ENCODE measurements around the gene PRTN3.

Gene PRTN3

DNA sequence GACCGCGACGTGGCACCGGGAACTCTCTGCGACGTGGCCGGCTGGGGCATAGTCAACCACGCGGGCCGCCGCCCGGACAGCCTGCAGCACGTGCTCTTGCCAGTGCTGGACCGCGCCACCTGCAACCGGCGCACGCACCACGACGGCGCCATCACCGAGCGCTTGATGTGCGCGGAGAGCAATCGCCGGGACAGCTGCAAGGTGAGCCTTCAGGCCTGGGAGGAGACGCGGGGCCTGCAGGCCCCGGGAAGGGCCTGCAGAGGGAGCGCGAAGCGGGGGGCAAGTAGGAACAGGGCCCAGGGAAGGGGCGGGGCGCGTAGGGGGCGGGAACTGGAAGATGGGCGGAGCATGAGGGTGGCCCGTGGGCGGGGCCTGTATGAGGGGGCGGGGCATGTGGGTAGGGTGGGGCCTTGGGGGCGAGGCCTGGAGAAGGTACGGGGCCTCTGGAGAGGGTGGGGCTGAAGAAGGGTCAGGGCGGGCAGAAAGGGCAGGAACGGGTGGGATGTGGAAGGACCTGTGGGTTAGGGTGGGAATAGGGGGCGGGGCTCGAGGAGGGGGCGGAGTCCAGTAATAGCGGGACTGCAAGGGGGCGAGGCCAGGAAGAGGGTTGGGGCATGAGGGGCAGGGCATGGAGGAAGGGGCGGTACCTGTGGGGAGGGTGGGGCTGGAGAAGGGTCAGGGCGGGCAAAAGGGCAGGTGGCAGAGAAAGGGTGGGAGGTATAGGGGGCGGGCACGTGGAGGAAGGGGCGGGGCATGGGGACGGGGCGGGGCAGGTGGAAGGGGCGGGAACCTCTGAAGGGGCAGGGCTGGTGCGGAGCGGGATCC lies 21.2 kb downstream of the PRTN3 start:
- H3K4me3 ChIP-seq (ENCODE audit: low read depth, low read length), result no peak overlapping the region

DNA sequence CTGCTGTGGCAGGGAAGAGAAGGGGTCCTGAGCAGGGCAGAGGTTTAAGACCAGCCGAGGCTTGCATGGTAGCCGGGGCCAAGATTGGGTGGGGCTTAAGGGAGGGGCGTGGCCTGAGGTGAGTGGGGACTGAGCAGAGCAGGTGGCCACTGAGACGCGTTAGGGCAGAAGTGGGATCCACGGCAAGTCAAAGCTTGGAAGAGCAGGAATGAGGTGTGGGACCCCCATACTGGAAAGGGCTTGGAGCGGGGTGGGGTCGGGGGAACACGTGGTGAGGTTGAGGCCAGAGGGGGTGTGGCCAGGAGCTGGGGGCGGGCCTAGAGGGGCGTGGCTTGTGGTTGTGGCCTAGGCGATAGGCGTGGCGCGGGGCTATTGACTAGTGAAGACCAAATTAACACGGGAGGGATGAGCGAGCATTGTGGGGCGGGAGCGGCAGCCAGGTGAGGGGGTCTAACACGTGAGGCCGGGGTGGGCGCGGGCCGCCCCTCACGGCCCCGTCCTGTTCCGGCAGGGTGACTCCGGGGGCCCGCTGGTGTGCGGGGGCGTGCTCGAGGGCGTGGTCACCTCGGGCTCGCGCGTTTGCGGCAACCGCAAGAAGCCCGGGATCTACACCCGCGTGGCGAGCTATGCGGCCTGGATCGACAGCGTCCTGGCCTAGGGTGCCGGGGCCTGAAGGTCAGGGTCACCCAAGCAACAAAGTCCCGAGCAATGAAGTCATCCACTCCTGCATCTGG lies 21.9 kb downstream of the PRTN3 start:
- no peak overlapping the region for H3K4me3 ChIP-seq (ENCODE audit: low read depth, low read length)

DNA sequence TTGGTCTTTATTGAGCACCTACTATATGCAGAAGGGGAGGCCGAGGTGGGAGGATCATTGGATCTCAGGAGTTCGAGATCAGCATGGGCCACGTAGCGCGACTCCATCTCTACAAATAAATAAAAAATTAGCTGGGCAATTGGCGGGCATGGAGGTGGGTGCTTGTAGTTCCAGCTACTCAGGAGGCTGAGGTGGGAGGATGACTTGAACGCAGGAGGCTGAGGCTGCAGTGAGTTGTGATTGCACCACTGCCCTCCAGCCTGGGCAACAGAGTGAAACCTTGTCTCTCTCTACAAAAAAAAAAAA lies 22.5 kb downstream of the PRTN3 start:
- no peak overlapping the region for H3K4me3 ChIP-seq (ENCODE audit: low read depth, low read length)

DNA sequence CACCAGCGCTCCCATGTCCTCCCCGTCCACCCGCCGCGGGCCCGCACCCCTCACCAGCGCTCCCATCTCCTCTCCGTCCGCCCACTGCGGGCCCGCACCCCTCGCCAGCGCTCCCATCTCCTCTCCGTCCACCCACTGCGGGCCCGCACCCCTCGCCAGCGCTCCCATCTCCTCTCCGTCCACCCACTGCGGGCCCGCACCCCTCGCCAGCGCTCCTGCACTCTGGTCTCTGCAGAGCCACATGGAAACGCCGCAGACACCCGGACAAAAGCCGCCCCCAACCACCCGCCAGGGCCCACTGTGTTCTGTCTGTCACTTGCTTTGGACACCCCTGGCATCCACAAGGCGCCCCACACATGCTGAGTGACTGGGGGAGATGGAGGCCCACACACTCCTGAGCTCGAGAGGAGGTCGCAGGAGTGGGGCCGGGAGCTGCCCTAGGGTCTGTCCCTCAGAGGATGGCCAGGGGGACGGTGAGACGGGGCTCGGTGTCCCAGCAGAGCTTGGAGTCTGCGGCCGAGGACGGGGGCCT lies 26.0 kb downstream of the PRTN3 start:
- no peak overlapping the region for H3K4me3 ChIP-seq (ENCODE audit: low read depth, low read length)

DNA sequence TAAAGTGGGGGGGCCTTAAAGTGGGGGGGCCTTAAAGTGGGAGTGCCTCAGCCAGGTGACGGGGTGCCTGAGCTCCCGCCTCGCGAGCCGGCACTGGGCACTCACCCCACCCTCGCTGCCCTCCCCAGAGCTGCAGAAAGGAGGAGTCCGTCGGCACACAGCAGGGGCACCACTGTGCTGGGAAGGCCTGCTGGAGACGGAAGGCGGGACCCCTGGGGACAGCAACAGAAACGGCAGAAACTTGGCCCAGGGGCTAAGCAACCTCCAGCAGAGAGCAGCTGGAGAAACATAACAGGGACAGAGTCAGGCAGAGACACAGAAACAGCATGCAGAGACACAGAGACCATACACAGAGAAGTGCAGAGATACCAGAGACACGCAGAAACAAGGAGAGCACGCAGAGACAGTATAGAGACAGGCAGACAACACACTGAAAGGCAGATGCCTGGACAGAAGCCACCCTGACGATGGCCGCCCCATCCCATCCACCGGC lies 26.5 kb downstream of the PRTN3 start:
- no peak overlapping the region for H3K4me3 ChIP-seq (ENCODE audit: low read depth, low read length)

DNA sequence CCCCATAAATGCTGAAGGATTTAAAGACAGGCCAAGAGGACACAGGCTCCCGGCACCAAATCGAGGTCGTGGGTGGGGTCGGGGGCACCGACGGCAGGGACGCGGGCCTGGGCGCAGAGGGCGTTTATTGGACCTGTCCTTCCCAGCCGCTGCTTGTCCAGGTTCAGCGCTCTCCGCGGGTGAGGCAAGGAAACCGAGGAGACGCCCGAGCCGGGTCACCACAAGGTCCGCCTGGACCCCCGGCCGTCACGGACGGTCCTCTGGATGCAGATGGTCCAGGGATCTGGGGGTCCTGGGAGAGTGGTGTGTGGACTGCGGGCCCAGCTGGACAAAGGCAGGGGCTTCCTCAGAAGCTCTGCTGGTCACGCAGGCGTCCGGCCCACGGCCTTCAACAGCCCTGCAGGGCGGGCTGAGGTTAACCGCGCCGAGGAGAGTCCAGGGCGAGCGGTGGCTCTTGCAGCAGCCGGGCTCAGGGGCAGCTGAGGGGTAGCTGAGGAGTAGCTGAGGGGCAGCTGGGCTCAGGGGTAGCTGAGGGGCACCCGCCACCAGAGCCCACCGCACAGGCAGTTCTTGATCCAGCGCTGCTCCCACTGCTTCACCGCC lies 27.2 kb downstream of the PRTN3 start:
- H3K4me3 ChIP-seq (ENCODE audit: low read depth, low read length), result no peak overlapping the region

DNA sequence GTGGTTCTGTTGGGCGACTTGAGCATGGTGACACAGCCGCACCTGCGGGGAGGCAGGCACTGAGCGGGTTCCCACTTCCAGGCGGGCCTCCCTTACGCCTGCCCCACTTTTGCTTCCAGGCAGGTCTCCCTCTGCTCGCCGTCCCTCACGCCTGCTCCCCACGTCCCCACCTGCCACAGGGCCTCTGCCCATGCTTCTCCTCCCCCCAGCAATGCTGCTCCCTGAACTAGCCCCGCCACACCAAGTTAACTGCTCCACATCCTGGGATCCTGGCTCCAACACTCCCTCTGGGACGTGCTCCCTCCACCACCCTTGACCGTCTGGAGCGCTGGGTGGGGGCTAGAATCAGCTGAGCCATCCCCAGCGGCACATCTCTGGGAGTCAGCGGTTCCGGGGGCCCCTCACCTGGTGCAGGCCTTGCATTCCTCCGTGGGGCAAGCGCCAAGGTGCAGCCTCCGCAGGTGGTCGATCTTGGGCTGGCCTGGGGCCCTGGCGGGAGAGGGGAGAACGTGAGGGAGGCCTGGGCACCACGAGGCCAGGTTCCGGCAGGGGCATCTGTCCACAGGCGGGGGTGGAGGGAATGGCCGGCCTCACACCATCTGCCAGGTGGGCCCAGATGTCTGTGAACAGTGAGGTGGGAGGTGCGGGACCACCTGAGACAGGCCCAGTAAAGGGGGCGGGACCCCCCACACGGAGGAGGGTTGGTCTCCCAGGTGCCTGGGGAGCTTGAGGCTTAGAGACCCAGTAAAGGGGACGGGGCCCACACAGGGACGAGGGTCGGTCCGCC lies 27.9 kb downstream of the PRTN3 start:
- H3K4me3 ChIP-seq (ENCODE audit: low read depth, low read length), result no peak overlapping the region

DNA sequence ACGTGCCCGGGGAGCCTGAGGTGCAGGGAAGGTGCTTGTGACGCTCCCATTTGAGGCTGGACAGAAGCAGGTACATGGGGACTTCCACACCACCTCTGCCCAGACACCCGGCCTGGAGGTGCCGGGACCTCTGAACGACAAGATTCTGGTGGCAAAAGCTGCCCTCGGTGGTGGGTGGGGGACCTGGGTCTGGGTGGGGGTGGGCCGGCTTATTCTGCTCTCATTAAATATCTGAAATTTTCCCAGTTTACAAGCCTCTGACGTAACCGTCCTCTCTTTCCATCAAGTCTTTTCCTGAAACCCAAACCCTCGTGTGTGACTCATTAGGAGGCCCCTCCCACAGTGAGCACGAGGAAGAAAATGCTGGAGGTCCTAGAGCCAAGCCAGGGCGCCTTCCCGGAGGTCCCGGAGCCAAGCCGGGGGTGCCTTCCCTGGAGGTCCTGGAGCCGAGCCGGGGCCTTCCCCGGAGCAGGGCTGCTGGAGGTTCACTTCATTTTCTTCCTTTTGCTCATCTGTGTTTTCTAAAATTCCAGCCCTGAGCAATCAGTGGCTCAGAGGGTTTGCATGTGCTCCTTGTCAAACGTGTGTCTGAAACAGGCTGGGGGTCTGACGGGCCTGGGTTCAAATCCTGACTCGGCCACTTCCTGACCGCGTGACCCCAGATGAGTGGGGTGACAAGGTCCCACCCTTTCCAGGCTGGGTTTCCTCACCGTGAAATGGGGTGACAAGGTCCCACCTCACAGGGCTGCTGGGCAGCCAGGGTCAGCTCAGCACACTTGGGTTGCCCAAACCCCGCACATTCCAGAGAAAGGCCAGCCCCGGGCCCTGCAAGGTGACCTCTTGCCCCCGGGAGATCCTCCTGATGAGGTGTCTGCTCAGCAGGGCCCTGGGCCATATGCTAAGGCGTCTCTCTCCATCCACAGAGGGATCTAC lies 28.7 kb downstream of the PRTN3 start:
- no peak overlapping the region for H3K4me3 ChIP-seq (ENCODE audit: low read depth, low read length)

DNA sequence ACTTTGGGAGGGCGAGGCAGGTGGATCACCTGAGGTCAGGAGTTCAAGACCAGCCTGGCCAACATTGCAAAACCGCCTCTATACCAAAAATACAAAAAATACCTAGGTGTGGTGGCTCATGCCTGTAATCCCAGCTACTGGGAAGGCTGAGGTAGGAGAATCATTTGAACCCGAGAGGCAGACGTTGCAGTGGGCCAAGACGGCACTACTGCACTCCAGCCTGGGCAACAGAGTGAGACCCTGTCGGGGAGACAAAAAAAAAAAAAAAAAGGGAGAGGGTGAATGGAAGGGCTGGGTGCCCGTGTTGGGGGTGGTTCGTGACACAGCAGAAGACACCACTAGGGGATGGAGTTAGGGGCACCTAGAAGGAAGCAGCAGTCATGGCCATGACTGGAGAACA lies 29.5 kb downstream of the PRTN3 start:
- H3K4me3 ChIP-seq (ENCODE audit: low read depth, low read length), result no peak overlapping the region

DNA sequence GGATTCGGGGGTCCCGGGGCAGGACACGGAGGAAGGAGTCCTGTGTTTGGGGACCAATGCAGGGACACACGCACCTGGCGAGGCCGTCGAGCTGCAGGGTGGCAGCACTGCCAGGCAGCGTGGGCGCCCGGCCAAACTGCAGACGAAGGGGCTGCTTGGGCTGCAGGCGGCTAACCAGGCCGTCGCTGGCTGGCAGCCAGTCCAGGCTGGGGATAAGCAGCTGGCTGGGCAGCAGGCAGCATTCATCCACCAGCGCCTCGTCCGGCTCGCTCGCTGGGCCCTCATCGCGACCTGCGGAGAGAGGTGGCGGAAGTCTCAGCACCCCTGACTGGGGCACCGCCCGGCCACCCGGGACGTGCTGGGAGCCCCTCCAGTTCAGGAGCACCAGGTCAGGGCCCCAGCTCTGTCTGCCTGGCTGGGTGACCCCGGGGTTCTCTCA lies 30.2 kb downstream of the PRTN3 start:
- no peak overlapping the region for H3K4me3 ChIP-seq (ENCODE audit: low read depth, low read length)

DNA sequence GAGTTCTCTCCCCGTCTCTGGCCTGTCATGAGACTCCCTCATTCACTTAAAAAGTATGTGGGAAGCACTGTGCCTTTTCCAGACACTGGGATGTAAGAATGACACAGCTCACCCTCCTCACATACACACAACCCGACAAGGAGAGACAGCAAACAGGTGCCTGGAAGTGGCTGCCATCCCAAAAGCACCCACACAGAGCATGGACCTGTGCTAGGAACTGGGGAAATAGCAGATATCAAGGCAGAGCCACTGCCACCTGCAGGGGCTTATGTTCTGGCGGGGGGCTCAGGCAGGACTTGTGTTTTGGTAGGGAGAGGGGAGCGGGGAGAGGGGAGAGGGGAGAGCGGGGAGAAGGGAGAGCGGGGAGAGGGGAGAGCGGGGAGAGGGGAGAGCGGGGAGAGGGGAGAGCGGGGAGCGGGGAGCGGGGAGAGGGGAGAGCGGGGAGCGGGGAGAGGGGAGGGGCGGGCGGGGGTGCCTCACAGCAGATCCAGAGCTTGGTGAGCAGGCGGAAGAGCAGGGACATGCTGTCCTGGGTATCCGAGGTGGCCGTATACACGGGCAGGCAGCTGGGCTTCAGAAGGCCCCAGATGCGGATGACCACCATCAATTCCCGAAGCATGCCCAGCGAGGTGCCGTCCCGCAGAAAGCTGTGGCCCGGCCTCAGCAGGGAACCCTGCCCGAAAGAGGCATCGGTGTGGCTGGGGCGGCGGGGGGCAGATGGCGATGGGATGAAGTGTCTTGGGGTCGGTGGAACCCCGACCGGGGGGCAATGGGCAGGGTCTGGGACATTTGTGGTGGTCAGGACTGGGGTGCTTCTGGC lies 30.9 kb downstream of the PRTN3 start:
- no peak overlapping the region for H3K4me3 ChIP-seq (ENCODE audit: low read depth, low read length)

DNA sequence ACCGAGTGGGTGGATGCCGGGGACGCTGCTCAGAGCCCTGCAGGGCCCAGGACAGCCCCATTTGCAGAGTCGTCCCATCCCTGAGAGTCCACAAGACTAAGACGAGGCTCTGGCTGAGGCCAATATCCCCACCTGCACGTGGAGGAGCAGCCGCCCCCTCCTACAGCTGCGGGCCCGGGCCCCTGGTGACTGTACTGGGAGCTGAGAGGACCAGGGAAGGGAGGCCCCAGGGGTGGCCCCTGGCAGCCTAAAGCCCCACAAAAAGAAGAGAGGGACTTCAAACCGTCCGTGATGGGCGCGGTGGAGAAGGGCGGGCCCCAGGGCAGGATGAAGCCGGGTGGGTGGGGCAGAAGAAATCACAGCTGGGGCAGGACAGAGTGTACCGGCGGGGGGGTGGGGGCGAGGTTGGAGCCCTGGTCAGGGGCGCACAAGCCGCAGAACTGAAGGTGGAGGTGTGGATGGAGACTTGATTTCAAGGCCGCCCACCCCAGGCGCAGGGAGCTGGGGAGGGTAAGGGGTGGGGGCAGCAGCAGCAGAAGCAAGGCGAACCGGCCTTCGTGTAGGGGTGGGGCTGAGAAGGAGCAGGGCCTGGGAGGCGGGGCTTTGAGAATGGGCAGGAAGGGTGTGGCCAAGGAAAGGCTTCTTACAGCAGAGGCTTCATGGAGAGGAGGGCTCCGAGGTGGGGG lies 31.6 kb downstream of the PRTN3 start:
- no peak overlapping the region for H3K4me3 ChIP-seq (ENCODE audit: low read depth, low read length)

DNA sequence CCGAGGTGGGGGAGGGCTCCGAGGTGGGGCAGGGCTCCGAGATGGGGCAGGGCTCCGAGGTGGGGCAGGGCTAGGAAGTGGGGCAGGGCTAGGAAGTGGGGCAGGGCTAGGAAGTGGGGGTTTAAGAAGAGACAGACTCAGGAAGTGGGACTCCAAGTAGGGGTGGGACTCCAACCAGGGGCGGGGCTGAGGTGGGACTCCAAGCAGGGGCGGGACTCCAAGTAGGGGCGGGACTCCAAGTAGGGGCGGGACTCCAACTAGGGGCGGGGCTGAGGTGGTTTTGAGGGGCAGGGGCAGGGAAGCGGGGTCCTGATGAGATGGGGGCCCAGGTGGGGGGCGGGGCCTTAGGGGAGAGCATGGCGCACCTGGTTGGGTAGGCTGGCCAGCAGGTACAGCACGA lies 32.3 kb downstream of the PRTN3 start:
- no peak overlapping the region for H3K4me3 ChIP-seq (ENCODE audit: low read depth, low read length)

DNA sequence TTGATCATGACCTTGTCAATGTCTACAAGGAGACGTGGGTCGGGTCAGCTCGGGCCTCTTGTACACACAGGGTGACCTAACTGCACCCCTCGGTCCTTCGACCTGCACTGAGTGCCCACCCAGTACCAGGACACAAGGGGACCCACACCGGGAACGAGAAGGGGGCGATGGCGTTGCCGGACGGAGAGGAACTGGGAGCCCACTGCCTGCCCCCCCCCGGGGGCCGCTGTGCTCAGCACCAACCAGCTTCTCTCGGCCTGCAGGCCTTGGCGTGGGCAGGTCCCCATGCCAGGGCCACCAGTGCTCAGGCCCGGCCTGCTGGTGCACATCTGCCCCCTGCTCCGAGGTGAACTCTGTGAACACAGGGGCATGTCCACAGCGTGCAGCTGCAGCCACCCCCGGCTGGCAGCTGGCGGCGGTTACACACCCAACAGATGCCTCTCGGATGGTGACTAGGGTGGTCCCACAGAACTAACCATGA lies 32.8 kb downstream of the PRTN3 start:
- no peak overlapping the region for H3K4me3 ChIP-seq (ENCODE audit: low read depth, low read length)

DNA sequence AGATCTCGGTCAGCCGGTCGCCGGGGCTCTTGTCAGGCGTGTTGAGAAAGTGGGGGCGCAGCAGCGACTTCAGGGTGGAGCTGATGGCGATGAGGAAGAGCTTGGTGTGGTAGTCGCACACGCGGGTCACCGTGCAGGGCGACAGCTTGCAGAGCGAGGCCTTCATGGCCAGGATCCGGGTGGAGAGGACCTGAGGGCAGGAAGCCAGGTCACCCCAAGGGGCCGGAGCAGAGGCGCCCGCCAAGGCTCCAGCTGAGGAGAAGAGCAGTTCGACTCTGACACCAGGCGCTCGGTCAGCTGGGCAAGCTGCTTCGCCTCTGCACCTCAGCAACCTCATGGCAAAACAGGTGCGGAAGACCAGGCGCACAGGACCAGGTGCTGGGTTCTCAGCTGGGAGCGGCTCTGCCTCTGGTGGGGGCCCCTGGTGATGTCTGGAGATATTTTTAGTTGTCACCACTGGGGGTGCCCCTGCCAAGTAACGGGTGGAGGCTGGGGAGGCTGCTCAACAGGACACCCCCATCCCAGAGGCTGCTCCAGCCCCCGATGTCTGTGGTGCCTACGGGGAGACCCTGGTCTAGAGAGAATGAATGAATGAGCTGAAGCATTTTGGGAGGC lies 34.6 kb downstream of the PRTN3 start:
- H3K4me3 ChIP-seq (ENCODE audit: low read depth, low read length), result no peak overlapping the region

DNA sequence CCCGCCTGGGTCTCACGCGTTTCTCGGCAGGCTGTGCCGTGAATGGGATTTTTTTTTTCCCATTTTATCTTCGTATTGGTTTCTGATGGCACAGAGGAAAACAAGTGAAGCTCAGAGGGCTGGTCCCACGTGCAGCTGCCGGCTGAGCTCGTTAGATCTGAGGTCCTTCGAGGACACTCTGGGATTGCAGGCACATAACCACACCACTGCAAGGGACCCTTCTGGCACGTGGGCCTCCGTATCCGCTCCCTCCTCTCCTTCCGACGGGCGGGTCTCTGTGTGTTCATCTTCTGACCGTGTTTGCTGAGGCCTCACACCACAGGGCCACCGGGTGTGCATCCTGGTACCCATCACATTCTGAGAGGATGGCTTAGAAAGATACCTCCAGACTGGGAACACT lies 35.3 kb downstream of the PRTN3 start:
- H3K4me3 ChIP-seq (ENCODE audit: low read depth, low read length), result no peak overlapping the region

DNA sequence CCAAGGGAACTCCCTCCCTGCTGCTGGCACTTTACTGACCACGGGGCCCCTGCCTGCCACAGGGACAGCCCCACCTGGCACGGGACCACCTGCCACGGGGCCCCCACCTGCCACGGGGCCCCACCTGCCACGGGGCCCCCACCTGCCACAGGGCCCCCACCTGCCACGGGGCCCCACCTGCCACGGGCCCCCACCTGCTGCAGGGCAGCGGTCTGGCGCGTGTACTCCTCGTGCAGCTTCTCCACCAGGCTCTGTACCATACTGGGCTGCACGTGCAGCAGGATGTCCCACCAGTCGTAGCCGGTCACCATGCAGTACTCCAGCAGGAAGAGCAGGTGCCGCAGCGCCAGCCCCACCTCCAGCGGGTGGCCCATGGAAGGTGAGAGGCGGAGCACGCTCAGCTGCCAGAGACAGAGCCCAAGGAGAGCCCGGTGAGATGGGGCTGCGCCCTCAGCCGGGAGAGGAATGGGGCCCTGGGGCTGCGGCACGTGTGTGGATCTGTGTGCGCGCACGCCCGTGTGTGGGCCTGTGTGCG lies 36.0 kb downstream of the PRTN3 start:
- H3K4me3 ChIP-seq (ENCODE audit: low read depth, low read length), result no peak overlapping the region
